ENCODE measurements around the gene NCAM1. TPM values are rescaled to one million over a fixed set of nuclear protein-coding genes. Genes with fewer than 3 reads are reported as not detected.

The NCAM1 gene
- polyA plus RNA-seq, 1 donor (not counting 4 experiments of a cell fraction or from before 2014, with no cell fraction given), result 0.04 TPM

GRCh38 chr11:112941104-112941503 is 20.1 kb upstream of the NCAM1 start:
- Histone ChIP-seq H3K9me3 (ENCODE audit: control insufficient read depth, low read depth, low read length) (no peaks in the 10 kb centered on the region), H3K36me3 (ENCODE audit: control insufficient read depth in 2 of 2, extremely low read depth in 1 of 2, insufficient read depth in 2 of 2, low read length in 2 of 2) (no peaks in the 10 kb centered on the region), H3K9ac (ENCODE audit: control insufficient read depth, extremely low read depth, insufficient read depth, low read length) (no peak overlapping the region), H3K9me1 (ENCODE audit: control insufficient read depth, extremely low read depth, insufficient read depth, low read length) (no peaks in the 10 kb centered on the region), H3K4me3 (ENCODE audit: control insufficient read depth in 2 of 3, extremely low read depth in 1 of 3, insufficient read depth in 2 of 3, low read depth in 1 of 3, low read length in 3 of 3) (no peak overlapping the region), H3K27me3 (ENCODE audit: control insufficient read depth, extremely low read depth, insufficient read depth, low read length) (no peaks in the 10 kb centered on the region), H2AFZ (ENCODE audit: control insufficient read depth, low read length) (no peak overlapping the region), H3K4me2 (ENCODE audit: control insufficient read depth, extremely low read depth, insufficient read depth, low read depth, low read length) (no peak overlapping the region), H3K27ac (ENCODE audit: control insufficient read depth, insufficient read depth, low read length) (no peak overlapping the region), H4K20me1 (ENCODE audit: control insufficient read depth, extremely low read depth, insufficient read depth, low read length) (no peaks in the 10 kb centered on the region), H3K79me2 (ENCODE audit: control insufficient read depth, insufficient read depth, low read length) (no peaks in the 10 kb centered on the region), H3K4me1 (ENCODE audit: control insufficient read depth, extremely low read depth, insufficient read depth, low read length) (no peaks in the 10 kb centered on the region)
- dilution Hi-C loops (cut with MboI; ENCODE audit: extremely low pct_ligation_motif_present, low sequenced_read_pairs), result no loop called here
- no peak for DNase-seq (ENCODE audit: low read depth, low spot score)
- no peak for FAIRE-seq
- TF ChIP-seq EZH2 (IDR thresholded peaks at IDR 0.05; ENCODE audit: low read length), result no peak
- no peak for TF ChIP-seq CTCF (optimal IDR thresholded peaks at IDR 0.05 in 1 of 3, IDR thresholded peaks at IDR 0.05 in 1 of 3, conservative IDR thresholded peaks at IDR 0.05 in 1 of 3; ENCODE audit: extremely low read depth in 1 of 3, insufficient read depth in 2 of 3, low read length in 3 of 3)

- no peak overlapping the region for H3K27ac ChIP-seq (ENCODE audit: control insufficient read depth, insufficient read depth, low read length)
Measured at GRCh38 chr11:112942966-112943643, 18.1 kb upstream of the NCAM1 start.

More at GRCh38 chr11:112942966-112943643, 18.1 kb upstream of the NCAM1 start:
- DNase-seq (ENCODE audit: low read depth, low spot score) (no peak), FAIRE-seq (no peak)
- no peaks in the 10 kb centered on the region for H4K20me1 ChIP-seq (ENCODE audit: control insufficient read depth, extremely low read depth, insufficient read depth, low read length)
- no peaks in the 10 kb centered on the region for H3K27me3 ChIP-seq (ENCODE audit: control insufficient read depth, extremely low read depth, insufficient read depth, low read length)
- no peaks in the 10 kb centered on the region for H3K9me3 ChIP-seq (ENCODE audit: control insufficient read depth, low read depth, low read length)
- H3K79me2 ChIP-seq (ENCODE audit: control insufficient read depth, insufficient read depth, low read length), result no peaks in the 10 kb centered on the region
- no peaks in the 10 kb centered on the region for H3K9me1 ChIP-seq (ENCODE audit: control insufficient read depth, extremely low read depth, insufficient read depth, low read length)
- H3K4me3 ChIP-seq (ENCODE audit: control insufficient read depth in 2 of 3, extremely low read depth in 1 of 3, insufficient read depth in 2 of 3, low read depth in 1 of 3, low read length in 3 of 3), result no peak overlapping the region
- no peaks in the 10 kb centered on the region for H3K36me3 ChIP-seq (ENCODE audit: control insufficient read depth in 2 of 2, extremely low read depth in 1 of 2, insufficient read depth in 2 of 2, low read length in 2 of 2)
- dilution Hi-C loops (cut with MboI; ENCODE audit: extremely low pct_ligation_motif_present, low sequenced_read_pairs), result no loop called here
- H3K4me2 ChIP-seq (ENCODE audit: control insufficient read depth, extremely low read depth, insufficient read depth, low read depth, low read length), result no peak overlapping the region
- H3K4me1 ChIP-seq (ENCODE audit: control insufficient read depth, extremely low read depth, insufficient read depth, low read length), result no peaks in the 10 kb centered on the region
- H3K9ac ChIP-seq (ENCODE audit: control insufficient read depth, extremely low read depth, insufficient read depth, low read length), result no peak overlapping the region
- TF ChIP-seq CTCF (optimal IDR thresholded peaks at IDR 0.05 in 1 of 3, IDR thresholded peaks at IDR 0.05 in 1 of 3, conservative IDR thresholded peaks at IDR 0.05 in 1 of 3; ENCODE audit: extremely low read depth in 1 of 3, insufficient read depth in 2 of 3, low read length in 3 of 3) (no peak), EZH2 (IDR thresholded peaks at IDR 0.05; ENCODE audit: low read length) (no peak)
- no peak overlapping the region for H2AFZ ChIP-seq (ENCODE audit: control insufficient read depth, low read length)
